Measurements from ENCODE around the gene PRKAR2B. TPM values are rescaled to one million over a fixed set of nuclear protein-coding genes. Genes with fewer than 3 reads are reported as not detected.
"Not testable (repeated sequence)": the region's sequence is repeated elsewhere in the genome, so short reads cannot be mapped to it uniquely, and the experiment has no call there.

Gene PRKAR2B
- total and polyA plus RNA-seq, 2 donors, result 3.5 to 7.1 TPM

DNA sequence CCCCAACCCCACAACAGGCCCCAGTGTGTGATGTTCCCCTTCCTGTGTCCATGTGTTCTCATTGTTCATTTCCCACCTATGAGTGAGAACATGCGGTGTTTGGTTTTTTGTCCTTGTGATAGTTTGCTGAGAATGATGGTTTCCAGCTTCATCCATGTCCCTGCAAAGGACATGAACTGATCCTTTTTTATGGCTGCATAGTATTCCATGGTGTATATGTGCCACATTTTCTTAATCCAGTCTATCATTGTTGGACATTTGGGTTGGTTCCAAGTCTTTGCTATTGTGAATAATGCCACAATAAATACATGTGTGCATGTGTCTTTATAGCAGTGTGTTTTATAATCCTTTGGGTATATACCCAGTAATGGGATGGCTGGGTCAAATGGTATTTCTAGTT lies 10.5 kb downstream of the PRKAR2B start:
- not testable (repeated sequence) for H3K27ac ChIP-seq (ENCODE audit: low read depth in 1 of 2, low read length in 1 of 2); H3K4me1 ChIP-seq (ENCODE audit: control insufficient read depth in 2 of 2, insufficient read depth in 2 of 2, low read length in 2 of 2); DNase-seq (ENCODE audit: low read depth in 6 of 9, low spot score in 9 of 9); H3K36me3 ChIP-seq (ENCODE audit: control insufficient read depth in 2 of 2, insufficient read depth in 2 of 2, low read length in 1 of 2); H3K27me3 ChIP-seq (ENCODE audit: control insufficient read depth in 2 of 2, insufficient read depth in 1 of 2, low read length in 1 of 2); H3K4me3 ChIP-seq (ENCODE audit: low read length in 2 of 2); H3K9me3 ChIP-seq (ENCODE audit: control insufficient read depth in 2 of 2, insufficient read depth in 1 of 2, low read length in 1 of 2)
- 100% methylated on average over 1 of the region's 1 CpG for WGBS

DNA sequence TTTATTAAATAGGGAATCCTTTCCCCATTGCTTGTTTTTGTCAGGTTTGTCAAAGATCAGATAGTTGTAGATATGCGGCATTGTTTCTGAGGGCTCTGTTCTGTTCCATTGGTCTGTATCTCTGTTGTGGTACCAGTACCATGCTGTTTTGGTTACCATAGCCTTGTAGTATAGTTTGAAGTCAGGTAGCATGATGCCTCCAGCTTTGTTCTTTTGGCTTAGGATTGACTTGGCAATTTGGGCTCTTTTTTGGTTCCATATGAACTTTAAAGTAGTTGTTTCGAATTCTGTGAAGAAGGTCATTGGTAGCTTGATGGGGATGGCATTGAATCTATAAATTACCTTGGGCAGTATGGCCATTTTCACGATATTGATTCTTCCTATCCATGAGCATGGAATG lies 11.6 kb downstream of the PRKAR2B start:
- DNase-seq (ENCODE audit: low read depth in 6 of 9, low spot score in 9 of 9); H3K36me3 ChIP-seq (ENCODE audit: control insufficient read depth in 2 of 2, insufficient read depth in 2 of 2, low read length in 1 of 2); H3K4me1 ChIP-seq (ENCODE audit: control insufficient read depth in 2 of 2, insufficient read depth in 2 of 2, low read length in 2 of 2); H3K4me3 ChIP-seq (ENCODE audit: low read length in 2 of 2); H3K27ac ChIP-seq (ENCODE audit: low read depth in 1 of 2, low read length in 1 of 2); H3K27me3 ChIP-seq (ENCODE audit: control insufficient read depth in 2 of 2, insufficient read depth in 1 of 2, low read length in 1 of 2); H3K9me3 ChIP-seq (ENCODE audit: control insufficient read depth in 2 of 2, insufficient read depth in 1 of 2, low read length in 1 of 2): not testable (repeated sequence)
- whole genome bisulfite sequencing, result 94% methylated on average over 3 of the region's 3 CpGs

DNA sequence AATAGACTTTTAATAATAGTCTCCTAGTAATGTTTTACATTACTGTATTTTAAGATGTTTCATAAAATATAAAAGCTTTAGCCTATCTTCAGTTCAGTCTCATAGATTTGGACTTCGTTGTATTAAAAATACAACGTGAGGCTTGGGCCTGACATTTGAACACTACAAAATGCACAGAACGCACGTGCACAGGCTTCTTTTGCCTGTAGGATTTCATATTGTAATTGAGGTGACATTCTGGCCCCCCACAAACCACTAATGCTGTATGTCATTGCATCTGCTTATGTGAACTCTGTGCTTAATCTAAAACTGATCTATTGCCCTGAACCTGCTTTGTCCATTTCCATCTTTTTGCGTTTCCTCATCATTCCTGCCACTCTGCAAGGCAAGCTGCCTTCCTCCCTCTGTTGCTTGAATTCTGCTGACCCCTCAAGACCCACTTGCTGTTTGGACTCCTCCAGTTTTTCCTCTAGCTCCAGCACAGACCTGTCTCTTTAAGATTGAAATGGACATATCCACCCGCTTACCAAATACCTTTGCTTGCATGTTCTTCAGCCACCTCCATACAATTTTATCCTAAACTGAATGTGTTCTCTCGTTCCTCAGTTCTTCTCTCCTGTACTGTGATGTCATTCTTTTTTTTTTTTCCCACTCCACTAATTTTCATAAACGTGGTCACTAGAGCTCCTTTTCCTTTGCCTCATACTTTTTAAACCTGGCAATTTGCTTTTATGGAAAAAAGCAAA lies 12.4 kb downstream of the PRKAR2B start:
- 94% methylated on average over 8 of the region's 8 CpGs for WGBS
- no peak for DNase-seq (ENCODE audit: low read depth in 6 of 9, low spot score in 9 of 9)
- Histone ChIP-seq H3K9me3 (ENCODE audit: control insufficient read depth in 2 of 2, insufficient read depth in 1 of 2, low read length in 1 of 2) (no peaks in the 10 kb centered on the region), H3K36me3 (ENCODE audit: control insufficient read depth in 2 of 2, insufficient read depth in 2 of 2, low read length in 1 of 2) (no peaks in the 10 kb centered on the region), H3K27ac (ENCODE audit: low read depth in 1 of 2, low read length in 1 of 2) (no peak overlapping the region), H3K4me1 (ENCODE audit: control insufficient read depth in 2 of 2, insufficient read depth in 2 of 2, low read length in 2 of 2) (no peaks in the 10 kb centered on the region), H3K4me3 (ENCODE audit: low read length in 2 of 2) (no peak overlapping the region), H3K27me3 (ENCODE audit: control insufficient read depth in 2 of 2, insufficient read depth in 1 of 2, low read length in 1 of 2) (no peaks in the 10 kb centered on the region)

DNA sequence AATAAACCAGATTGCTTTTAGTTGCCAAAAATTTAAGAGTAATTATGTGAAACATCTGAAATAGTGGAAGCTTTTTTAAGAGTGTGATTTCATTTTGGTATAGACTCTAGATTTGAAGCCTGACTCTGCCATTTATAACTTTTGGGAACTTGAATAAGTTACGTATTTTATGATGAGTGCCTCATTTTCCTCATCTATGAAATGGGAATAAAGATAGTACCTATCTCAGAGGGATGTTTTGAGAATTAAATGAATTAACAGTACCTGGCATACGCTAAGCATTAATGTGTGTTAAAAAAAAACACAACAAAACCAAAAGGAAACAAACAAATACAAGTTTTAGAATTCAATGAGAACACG lies 12.9 kb downstream of the PRKAR2B start:
- Histone ChIP-seq H3K36me3 (ENCODE audit: control insufficient read depth in 2 of 2, insufficient read depth in 2 of 2, low read length in 1 of 2) (no peaks in the 10 kb centered on the region), H3K27ac (ENCODE audit: low read depth in 1 of 2, low read length in 1 of 2) (no peak overlapping the region), H3K9me3 (ENCODE audit: control insufficient read depth in 2 of 2, insufficient read depth in 1 of 2, low read length in 1 of 2) (no peaks in the 10 kb centered on the region), H3K4me1 (ENCODE audit: control insufficient read depth in 2 of 2, insufficient read depth in 2 of 2, low read length in 2 of 2) (no peaks in the 10 kb centered on the region), H3K27me3 (ENCODE audit: control insufficient read depth in 2 of 2, insufficient read depth in 1 of 2, low read length in 1 of 2) (no peaks in the 10 kb centered on the region), H3K4me3 (ENCODE audit: low read length in 2 of 2) (no peak overlapping the region)
- 98% methylated on average over 3 of the region's 3 CpGs for WGBS
- DNase-seq (ENCODE audit: low read depth in 6 of 9, low spot score in 9 of 9), result no peak

DNA sequence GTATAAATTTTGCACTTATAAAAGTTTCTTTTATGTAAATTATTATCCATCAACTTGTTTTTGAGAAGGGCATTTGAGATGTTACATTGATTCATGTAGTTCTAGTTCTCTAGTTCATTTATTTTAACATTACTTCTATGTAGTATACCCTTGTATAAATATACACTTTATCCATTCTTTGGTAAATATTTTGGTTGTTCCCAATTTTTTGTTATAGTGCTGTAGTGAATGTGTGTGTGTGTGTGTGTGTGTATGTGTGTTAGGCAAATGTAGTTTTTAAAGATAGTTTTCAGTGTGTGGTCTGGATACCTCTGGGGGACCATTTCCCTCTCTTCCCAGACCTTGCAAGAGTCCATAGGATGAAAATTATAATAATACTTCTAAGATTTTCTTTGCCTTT lies 15.0 kb downstream of the PRKAR2B start:
- Histone ChIP-seq H3K4me1 (ENCODE audit: control insufficient read depth in 2 of 2, insufficient read depth in 2 of 2, low read length in 2 of 2) (no peaks in the 10 kb centered on the region), H3K27me3 (ENCODE audit: control insufficient read depth in 2 of 2, insufficient read depth in 1 of 2, low read length in 1 of 2) (no peaks in the 10 kb centered on the region), H3K4me3 (ENCODE audit: low read length in 2 of 2) (no peak overlapping the region), H3K27ac (ENCODE audit: low read depth in 1 of 2, low read length in 1 of 2) (no peak overlapping the region), H3K9me3 (ENCODE audit: control insufficient read depth in 2 of 2, insufficient read depth in 1 of 2, low read length in 1 of 2) (no peaks in the 10 kb centered on the region), H3K36me3 (ENCODE audit: control insufficient read depth in 2 of 2, insufficient read depth in 2 of 2, low read length in 1 of 2) (no peaks in the 10 kb centered on the region)
- DNase-seq (ENCODE audit: low read depth in 6 of 9, low spot score in 9 of 9), result no peak

DNA sequence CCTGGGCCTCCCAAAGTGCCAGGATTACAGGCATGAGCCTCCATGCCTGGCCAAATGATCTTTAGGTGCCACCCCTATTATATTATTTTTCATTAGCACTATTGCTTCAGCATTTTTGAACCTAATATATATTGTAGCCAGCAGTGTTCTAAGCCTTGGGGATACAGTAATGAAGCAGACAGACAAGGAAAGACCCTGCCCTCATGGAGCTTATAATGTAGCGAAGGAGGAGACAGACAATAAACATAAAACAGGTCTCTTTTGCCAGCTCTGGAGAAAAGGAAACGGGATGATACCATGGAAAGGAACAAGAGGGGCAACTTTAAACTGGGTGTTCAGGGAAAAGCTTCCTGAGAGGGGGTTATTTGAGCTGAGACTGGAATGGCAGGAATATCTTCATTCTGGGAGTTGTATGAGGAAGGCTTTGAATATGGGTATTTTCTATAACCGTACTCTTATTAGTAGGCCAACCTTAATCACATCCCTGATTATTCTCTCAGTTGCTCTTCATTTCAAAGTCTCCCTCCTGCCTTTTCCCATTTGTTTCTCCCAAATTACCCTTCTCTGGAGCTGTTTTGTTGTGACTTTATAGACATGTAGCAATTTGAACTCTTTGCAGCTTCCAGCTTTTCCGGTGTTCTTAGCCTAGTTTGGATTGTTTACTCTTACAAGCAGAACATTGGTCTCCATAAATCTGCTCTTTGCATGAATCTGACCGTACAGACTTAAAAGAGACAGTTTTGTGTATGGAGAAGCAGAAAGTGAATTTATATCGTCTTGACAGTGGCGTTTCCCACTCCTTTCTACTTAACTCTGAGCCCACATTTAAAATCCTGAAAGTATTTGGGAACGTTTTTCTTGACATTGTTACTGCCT lies 19.0 kb downstream of the PRKAR2B start:
- Histone ChIP-seq H3K4me1 (ENCODE audit: control insufficient read depth in 2 of 2, insufficient read depth in 2 of 2, low read length in 2 of 2) (no peaks in the 10 kb centered on the region), H3K36me3 (ENCODE audit: control insufficient read depth in 2 of 2, insufficient read depth in 2 of 2, low read length in 1 of 2) (no peaks in the 10 kb centered on the region), H3K27ac (ENCODE audit: low read depth in 1 of 2, low read length in 1 of 2) (no peak overlapping the region), H3K27me3 (ENCODE audit: control insufficient read depth in 2 of 2, insufficient read depth in 1 of 2, low read length in 1 of 2) (no peaks in the 10 kb centered on the region), H3K9me3 (ENCODE audit: control insufficient read depth in 2 of 2, insufficient read depth in 1 of 2, low read length in 1 of 2) (no peaks in the 10 kb centered on the region), H3K4me3 (ENCODE audit: low read length in 2 of 2) (no peak overlapping the region)
- no peak for DNase-seq (ENCODE audit: low read depth in 6 of 9, low spot score in 9 of 9)
- WGBS, result 96% methylated on average over 8 of the region's 8 CpGs

DNA sequence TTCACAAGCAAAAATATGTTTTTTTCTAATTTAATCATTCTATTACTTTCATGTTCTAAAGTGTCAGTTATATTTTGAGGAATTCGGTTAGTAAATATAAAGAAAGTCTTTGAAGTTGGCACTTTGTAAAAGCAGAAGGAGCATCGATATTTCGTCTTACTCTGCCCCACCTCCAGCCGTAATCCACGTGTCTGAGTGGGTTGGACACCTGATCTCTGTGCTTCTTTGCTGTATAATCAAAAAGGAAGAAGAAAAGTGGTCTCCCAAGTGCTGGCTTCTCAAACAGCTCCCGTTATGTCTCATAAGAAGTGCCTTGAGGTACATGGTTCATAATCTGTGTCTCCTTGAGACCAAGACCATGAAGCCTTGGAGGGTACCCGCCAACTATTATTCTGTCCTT lies 19.8 kb downstream of the PRKAR2B start:
- Histone ChIP-seq H3K9me3 (ENCODE audit: control insufficient read depth in 2 of 2, insufficient read depth in 1 of 2, low read length in 1 of 2) (no peaks in the 10 kb centered on the region), H3K27me3 (ENCODE audit: control insufficient read depth in 2 of 2, insufficient read depth in 1 of 2, low read length in 1 of 2) (no peaks in the 10 kb centered on the region), H3K36me3 (ENCODE audit: control insufficient read depth in 2 of 2, insufficient read depth in 2 of 2, low read length in 1 of 2) (no peaks in the 10 kb centered on the region), H3K4me3 (ENCODE audit: low read length in 2 of 2) (no peak overlapping the region), H3K4me1 (ENCODE audit: control insufficient read depth in 2 of 2, insufficient read depth in 2 of 2, low read length in 2 of 2) (no peaks in the 10 kb centered on the region), H3K27ac (ENCODE audit: low read depth in 1 of 2, low read length in 1 of 2) (no peak overlapping the region)
- 94% methylated on average over 7 of the region's 7 CpGs for WGBS
- no peak for DNase-seq (ENCODE audit: low read depth in 6 of 9, low spot score in 9 of 9)

DNA sequence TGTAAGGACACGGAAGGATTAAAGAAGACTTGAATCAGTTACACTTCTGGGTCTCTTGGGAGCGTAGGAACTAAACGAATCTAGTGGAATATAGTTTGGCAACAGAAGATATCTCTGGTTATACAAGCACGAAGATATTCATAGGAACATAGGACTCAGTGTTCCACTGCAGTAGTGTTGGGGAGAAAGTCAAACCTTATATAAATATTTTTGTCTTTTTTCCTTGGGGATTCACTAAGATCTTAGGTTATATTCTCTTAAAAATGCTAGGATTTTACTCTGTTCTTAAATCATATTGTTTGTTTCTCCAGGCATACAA lies 21.4 kb downstream of the PRKAR2B start:
- no peaks in the 10 kb centered on the region for H3K4me1 ChIP-seq (ENCODE audit: control insufficient read depth in 2 of 2, insufficient read depth in 2 of 2, low read length in 2 of 2)
- H3K27ac ChIP-seq (ENCODE audit: low read depth in 1 of 2, low read length in 1 of 2), result no peak overlapping the region
- no peaks in the 10 kb centered on the region for H3K9me3 ChIP-seq (ENCODE audit: control insufficient read depth in 2 of 2, insufficient read depth in 1 of 2, low read length in 1 of 2)
- WGBS, result 96% methylated on average over 4 of the region's 4 CpGs
- DNase-seq (ENCODE audit: low read depth in 6 of 9, low spot score in 9 of 9), result no peak
- H3K36me3 ChIP-seq (ENCODE audit: control insufficient read depth in 2 of 2, insufficient read depth in 2 of 2, low read length in 1 of 2), result no peaks in the 10 kb centered on the region
- H3K4me3 ChIP-seq (ENCODE audit: low read length in 2 of 2), result no peak overlapping the region
- no peaks in the 10 kb centered on the region for H3K27me3 ChIP-seq (ENCODE audit: control insufficient read depth in 2 of 2, insufficient read depth in 1 of 2, low read length in 1 of 2)

DNA sequence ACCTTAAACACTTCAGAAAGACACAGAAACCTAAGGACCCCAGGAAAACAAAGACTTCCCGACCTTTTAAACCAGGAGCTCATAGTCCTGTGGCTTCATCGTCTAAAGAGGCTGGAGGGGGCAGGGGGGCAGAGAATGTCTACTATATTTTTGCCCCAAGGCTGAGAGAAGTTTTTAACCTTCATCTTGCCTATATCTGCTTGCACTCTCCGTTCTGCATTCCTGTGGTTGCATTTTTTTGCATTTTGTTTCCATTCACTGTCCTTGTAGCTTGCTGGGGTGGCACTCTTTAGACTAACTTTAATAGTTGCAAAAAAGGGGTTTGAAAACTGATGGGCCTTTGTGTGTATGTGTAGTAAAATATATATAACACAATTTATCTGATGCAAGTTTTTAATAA lies 23.7 kb downstream of the PRKAR2B start:
- Histone ChIP-seq H3K4me3 (ENCODE audit: low read length in 2 of 2) (no peak overlapping the region), H3K27ac (ENCODE audit: low read depth in 1 of 2, low read length in 1 of 2) (no peak overlapping the region), H3K27me3 (ENCODE audit: control insufficient read depth in 2 of 2, insufficient read depth in 1 of 2, low read length in 1 of 2) (no peaks in the 10 kb centered on the region), H3K9me3 (ENCODE audit: control insufficient read depth in 2 of 2, insufficient read depth in 1 of 2, low read length in 1 of 2) (no peaks in the 10 kb centered on the region), H3K36me3 (ENCODE audit: control insufficient read depth in 2 of 2, insufficient read depth in 2 of 2, low read length in 1 of 2) (no peaks in the 10 kb centered on the region), H3K4me1 (ENCODE audit: control insufficient read depth in 2 of 2, insufficient read depth in 2 of 2, low read length in 2 of 2) (no peaks in the 10 kb centered on the region)
- WGBS, result 95% methylated on average over 3 of the region's 3 CpGs
- DNase-seq (ENCODE audit: low read depth in 6 of 9, low spot score in 9 of 9), result no peak

Data from thymus (tissue), 11 donors.